Suprapubic skin (tissue), 4 donors: Measurements from ENCODE around the gene ADD2. TPM values are rescaled to one million over a fixed set of nuclear protein-coding genes. Genes with fewer than 3 reads are reported as not detected.

Experiments used
- DNase-seq, 2 donors: peaks; one replicate each; pipeline ENCODE4 v3.0.0-alpha.2; 2019; ENCODE audit warnings: low spot score in 2 of 2
- H3K27ac ChIP-seq: fragments of 200-600 bp; sonication (generic); one replicate; pipeline ENCODE4 v1.5.1; 2019
- H3K27me3 ChIP-seq: fragments of 200-600 bp; sonication (generic); one replicate; pipeline ENCODE4 v1.5.1; 2019
- H3K36me3 ChIP-seq: fragments of 200-600 bp; sonication (generic); one replicate; pipeline ENCODE4 v1.5.1; 2019
- H3K4me1 ChIP-seq: fragments of 200-600 bp; sonication (generic); one replicate; pipeline ENCODE4 v1.5.1; 2019
- H3K4me3 ChIP-seq: fragments of 200-600 bp; sonication (generic); one replicate; pipeline ENCODE4 v1.5.1; 2019; ENCODE audit warnings: mild to moderate bottlenecking
- H3K9me3 ChIP-seq: fragments of 200-600 bp; sonication (generic); one replicate; pipeline ENCODE4 v1.5.1; 2019
- EP300 ChIP-seq: sonication (generic); formaldehyde crosslinking; IDR thresholded peaks from one replicate; pipeline ENCODE4 v1.6.1; 2017; ENCODE audit warnings: antibody characterized with exemption
- POLR2A ChIP-seq, 2 donors: fragments of 450-650 bp; IDR thresholded peaks; one replicate each; pipeline ENCODE4 v1.6.1; 2017; ENCODE audit warnings: antibody characterized with exemption in 2 of 2, mild to moderate bottlenecking in 2 of 2, moderate library complexity in 2 of 2
- POLR2AphosphoS5 ChIP-seq, 3 donors: sonication (generic); formaldehyde crosslinking; IDR thresholded peaks; one replicate each; pipeline ENCODE4 v1.6.1; 2017; ENCODE audit warnings: antibody characterized with exemption in 3 of 3
- WGBS: methylation state at CpG from one replicate; pipeline ENCODE4 v1.1.5; 2018; 5-methylcytosine and 5-hydroxymethylcytosine counted together
- total RNA-seq, 4 donors: library from RNA; depleted of rRNA; stranded (reverse); fragments of >200 nt; gene quantifications; one replicate each; pipeline ENCODE4 v1.1.0, GENCODE V29; 2016
- TF ChIP-seq, protein P1 (sequence below), 2 donors: fragments of 200-600 bp in 1 of 2; fragments of 450-650 bp in 1 of 2; sonication (generic) in 1 of 2; IDR thresholded peaks; one replicate each; pipeline ENCODE4 v1.5.1; 2016 to 2019; ENCODE audit warnings: antibody characterized with exemption in 2 of 2, mild to moderate bottlenecking in 1 of 2, moderate library complexity in 1 of 2

The ADD2 gene, protein sequence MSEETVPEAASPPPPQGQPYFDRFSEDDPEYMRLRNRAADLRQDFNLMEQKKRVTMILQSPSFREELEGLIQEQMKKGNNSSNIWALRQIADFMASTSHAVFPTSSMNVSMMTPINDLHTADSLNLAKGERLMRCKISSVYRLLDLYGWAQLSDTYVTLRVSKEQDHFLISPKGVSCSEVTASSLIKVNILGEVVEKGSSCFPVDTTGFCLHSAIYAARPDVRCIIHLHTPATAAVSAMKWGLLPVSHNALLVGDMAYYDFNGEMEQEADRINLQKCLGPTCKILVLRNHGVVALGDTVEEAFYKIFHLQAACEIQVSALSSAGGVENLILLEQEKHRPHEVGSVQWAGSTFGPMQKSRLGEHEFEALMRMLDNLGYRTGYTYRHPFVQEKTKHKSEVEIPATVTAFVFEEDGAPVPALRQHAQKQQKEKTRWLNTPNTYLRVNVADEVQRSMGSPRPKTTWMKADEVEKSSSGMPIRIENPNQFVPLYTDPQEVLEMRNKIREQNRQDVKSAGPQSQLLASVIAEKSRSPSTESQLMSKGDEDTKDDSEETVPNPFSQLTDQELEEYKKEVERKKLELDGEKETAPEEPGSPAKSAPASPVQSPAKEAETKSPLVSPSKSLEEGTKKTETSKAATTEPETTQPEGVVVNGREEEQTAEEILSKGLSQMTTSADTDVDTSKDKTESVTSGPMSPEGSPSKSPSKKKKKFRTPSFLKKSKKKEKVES
- total RNA-seq: 1 to 10 TPM; 1.4 to 2.3 (median 1.5) TPM

DNA sequence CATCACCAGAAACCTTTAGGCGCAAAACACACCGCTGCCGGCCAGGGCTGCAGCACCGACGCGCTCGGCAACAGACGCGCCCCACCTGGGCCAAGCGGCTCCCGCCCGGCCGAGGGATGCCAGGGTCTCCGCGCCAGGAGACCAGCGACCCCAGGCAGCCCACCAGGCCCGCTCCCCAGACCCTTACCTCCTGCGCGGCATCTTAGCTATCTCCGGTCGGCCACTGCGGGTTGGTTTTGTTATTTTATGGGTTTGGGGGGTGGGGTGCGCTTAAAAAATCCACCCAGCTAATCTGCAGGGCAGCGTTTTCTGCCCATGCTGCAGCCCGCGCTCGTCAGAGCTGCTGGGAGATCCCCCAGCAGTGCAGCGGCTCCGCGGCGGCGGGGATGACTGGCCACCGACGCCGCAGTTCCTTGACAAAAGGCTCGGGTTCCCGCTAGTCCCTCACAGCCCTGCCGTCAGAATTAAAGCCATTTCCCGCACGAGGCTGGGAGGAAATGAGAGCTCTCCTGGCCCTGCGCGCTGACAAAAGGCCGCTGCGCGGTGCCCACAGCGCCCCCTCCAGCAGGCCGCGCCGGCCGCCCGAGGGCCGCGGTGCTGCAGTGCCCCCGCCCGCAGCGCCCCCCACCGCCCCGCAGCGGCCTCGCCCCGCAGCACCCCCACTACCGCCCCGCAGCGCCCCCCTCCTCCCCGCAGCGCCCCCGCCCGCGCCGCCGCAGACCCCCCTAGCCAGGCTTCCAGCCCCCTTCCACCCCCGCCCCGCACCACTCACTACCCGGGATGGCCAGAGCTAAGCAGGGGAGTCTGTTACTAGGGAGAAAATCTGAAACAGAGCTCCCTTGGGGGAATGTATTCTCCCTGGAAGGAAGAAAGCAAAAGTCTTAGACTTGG, at the start of gene ADD2:
Gene ADD2, minus strand, starts transcription at position 502 of the 891 bp plus-strand sequence. CDS start 61,792 bp downstream, outside the sequence.
- Histone ChIP-seq H3K27ac (no peak within 1 kb of the TSS), H3K4me3 (peak within 1 kb of the TSS; percentile 48), H3K9me3 (no peaks in the 10 kb centered on the region), H3K36me3 (no peaks in the 10 kb centered on the region), H3K27me3 (peaks cover 72% of the 10 kb centered on the region), H3K4me1 (peaks cover 22% of the 10 kb centered on the region)
- TF ChIP-seq POLR2AphosphoS5 (IDR thresholded peaks at IDR 0.05): no peak
- TF ChIP-seq, protein P1, sequence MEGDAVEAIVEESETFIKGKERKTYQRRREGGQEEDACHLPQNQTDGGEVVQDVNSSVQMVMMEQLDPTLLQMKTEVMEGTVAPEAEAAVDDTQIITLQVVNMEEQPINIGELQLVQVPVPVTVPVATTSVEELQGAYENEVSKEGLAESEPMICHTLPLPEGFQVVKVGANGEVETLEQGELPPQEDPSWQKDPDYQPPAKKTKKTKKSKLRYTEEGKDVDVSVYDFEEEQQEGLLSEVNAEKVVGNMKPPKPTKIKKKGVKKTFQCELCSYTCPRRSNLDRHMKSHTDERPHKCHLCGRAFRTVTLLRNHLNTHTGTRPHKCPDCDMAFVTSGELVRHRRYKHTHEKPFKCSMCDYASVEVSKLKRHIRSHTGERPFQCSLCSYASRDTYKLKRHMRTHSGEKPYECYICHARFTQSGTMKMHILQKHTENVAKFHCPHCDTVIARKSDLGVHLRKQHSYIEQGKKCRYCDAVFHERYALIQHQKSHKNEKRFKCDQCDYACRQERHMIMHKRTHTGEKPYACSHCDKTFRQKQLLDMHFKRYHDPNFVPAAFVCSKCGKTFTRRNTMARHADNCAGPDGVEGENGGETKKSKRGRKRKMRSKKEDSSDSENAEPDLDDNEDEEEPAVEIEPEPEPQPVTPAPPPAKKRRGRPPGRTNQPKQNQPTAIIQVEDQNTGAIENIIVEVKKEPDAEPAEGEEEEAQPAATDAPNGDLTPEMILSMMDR (IDR thresholded peaks at IDR 0.05): no peak
- no peak for TF ChIP-seq POLR2A (IDR thresholded peaks at IDR 0.05)
- no peak for TF ChIP-seq EP300
- WGBS: 3% methylated on average over 21 of the region's 74 CpGs
- DNase-seq: no peak

DNA sequence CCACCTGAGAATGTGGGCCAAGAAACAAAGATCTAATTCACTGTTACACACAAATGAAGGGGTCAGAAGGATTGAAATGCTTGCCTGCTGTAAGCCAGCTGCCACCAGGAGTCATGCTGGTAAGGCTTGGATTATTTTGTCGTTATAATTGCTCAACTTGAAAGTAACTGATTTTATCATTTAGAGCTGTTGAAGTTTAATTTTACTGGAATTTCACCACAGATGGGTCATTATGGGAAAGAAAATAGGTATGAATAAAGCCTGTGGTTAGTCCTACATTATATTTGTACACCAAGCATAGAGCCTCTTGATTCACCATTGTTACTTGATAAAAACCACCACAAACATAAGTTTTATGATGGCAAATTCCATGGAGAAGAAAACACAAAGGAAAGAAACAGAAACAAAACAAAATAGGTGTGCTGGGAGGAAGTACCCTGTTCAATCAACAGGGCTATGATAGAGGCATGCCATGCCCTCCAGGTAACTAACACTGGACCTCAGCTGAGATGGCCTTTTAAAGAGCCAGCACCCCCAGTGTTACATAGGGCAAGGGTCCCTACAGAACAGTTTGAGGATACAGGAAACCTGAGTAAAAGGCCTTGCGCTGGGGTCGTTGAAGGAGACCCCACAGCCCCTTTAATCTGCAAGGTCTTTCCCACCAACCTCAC, 49.4 kb upstream of the ADD2 start:
- Histone ChIP-seq H3K4me1 (no peaks in the 10 kb centered on the region), H3K9me3 (no peaks in the 10 kb centered on the region), H3K27me3 (peaks cover 11% of the 10 kb centered on the region), H3K27ac (no peak overlapping the region), H3K36me3 (no peaks in the 10 kb centered on the region), H3K4me3 (no peak overlapping the region)
- 78% methylated on average over 3 of the region's 3 CpGs for WGBS
- DNase-seq: no peak
- TF ChIP-seq POLR2AphosphoS5 (IDR thresholded peaks at IDR 0.05) (no peak), EP300 (no peak), POLR2A (IDR thresholded peaks at IDR 0.05) (no peak)
- TF ChIP-seq, protein P1 (IDR thresholded peaks at IDR 0.05): no peak

DNA sequence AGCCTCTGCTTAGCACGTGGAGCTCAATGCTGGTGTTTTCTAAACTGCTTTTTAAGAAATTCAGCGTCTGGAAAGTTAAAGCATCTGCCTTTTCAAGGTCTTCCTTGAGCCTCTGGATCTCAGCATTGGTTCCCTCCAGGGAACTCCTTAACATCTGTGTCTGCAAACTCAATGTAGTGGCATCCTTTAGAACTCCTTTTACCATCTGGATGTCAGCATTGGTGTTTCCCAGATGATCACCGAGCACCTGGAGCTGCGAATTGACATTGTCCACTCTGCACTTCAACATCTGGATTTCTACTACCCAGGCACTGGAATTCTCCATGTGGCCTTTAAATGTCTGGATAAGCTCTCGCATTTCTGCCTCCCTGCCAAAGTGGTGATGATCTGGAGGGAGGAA, 48.7 kb upstream of the ADD2 start:
- peaks cover 11% of the 10 kb centered on the region for H3K27me3 ChIP-seq

DNA sequence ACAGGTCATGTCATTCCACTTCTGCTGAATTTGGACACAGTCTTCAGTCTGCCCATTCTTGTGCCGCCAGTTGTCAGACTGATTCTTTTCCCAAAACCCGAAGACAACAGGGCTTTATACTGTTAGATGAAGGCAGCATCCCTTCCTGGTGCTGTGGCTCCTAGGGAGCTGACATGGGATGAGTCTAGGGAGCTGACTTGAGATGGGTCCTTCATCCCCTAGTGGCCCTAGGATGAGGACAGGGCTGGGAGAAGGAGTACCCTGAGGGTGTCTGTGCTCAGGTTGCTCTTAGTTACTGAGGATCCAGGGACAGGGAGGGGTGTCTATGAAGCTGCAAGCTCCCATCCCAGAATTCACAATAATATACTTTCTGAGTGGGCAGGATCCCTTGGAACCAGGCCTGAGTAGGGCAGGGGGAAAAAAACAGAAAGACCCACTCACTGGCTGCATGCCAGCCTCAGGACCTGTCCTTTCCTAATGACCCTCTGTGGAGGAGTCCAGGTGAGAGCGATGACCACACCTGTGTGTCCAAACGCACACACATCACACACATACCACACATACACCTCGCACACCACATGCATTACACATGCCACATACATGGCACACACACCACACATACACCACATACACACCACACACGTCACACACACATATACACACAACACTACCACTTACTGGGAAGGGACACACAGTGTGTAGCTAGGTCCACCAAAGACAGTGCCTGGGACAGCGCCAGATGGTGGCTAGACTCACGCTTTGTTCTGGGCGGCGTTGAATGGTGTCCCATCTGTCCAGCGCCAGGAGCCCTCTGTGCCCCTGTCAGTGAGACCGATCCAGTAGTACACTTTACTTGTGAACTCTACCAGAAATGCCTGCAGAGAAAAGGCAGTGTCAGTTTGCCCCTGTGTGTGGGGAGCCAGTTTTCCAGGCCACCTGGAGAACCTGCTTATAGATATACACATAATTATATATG, 41.3 kb upstream of the ADD2 start:
- H3K27me3 ChIP-seq: peaks cover 5% of the 10 kb centered on the region
- TF ChIP-seq EP300 (no peak), POLR2A (IDR thresholded peaks at IDR 0.05) (no peak), POLR2AphosphoS5 (IDR thresholded peaks at IDR 0.05) (no peak)
- TF ChIP-seq, protein P1 (IDR thresholded peaks at IDR 0.05): no peak
- H3K4me3 ChIP-seq: no peak overlapping the region
- H3K27ac ChIP-seq: no peak overlapping the region
- no peaks in the 10 kb centered on the region for H3K4me1 ChIP-seq
- no peak for DNase-seq
- no peaks in the 10 kb centered on the region for H3K9me3 ChIP-seq
- 91% methylated on average over 12 of the region's 12 CpGs for WGBS
- H3K36me3 ChIP-seq: no peaks in the 10 kb centered on the region

More for the DNA sequence above, 48.7 kb upstream of the ADD2 start:
- H3K4me3 ChIP-seq: no peak overlapping the region
- no peaks in the 10 kb centered on the region for H3K4me1 ChIP-seq
- no peak for DNase-seq
- no peaks in the 10 kb centered on the region for H3K36me3 ChIP-seq
- no peaks in the 10 kb centered on the region for H3K9me3 ChIP-seq
- no peak for TF ChIP-seq POLR2AphosphoS5 (IDR thresholded peaks at IDR 0.05)
- no peak for TF ChIP-seq POLR2A (IDR thresholded peaks at IDR 0.05)
- TF ChIP-seq, protein P1 (IDR thresholded peaks at IDR 0.05): no peak
- TF ChIP-seq EP300: no peak
- no peak overlapping the region for H3K27ac ChIP-seq
- WGBS: 63% methylated on average over 5 of the region's 5 CpGs
